ENCODE results near the gene CEND1. TPM values are rescaled to one million over a fixed set of nuclear protein-coding genes. Genes with fewer than 3 reads are reported as not detected.

CEND1 gene
- total and polyA plus RNA-seq, 2 of the 13 experiments (the other 11 are each of a cell fraction or from before 2014, with no cell fraction given) = not detected

- TF ChIP-seq ZBTB44 (CRISPR knock-in tag; IDR thresholded peaks at IDR 0.05) = no peak
- TF ChIP-seq NFRKB (IDR thresholded peaks at IDR 0.05) = no peak
- TF ChIP-seq ARID4A (CRISPR knock-in tag; IDR thresholded peaks at IDR 0.05; ENCODE audit: borderline replicate concordance) = no peak
- TF ChIP-seq NFKB2 (CRISPR knock-in tag; IDR thresholded peaks at IDR 0.05; ENCODE audit: borderline replicate concordance) = no peak
- no peak for TF ChIP-seq ZNF260 (CRISPR knock-in tag; IDR thresholded peaks at IDR 0.05; ENCODE audit: borderline replicate concordance, low read depth)
- TF ChIP-seq CEBPG (CRISPR knock-in tag; IDR thresholded peaks at IDR 0.05) = no peak
- no peak for TF ChIP-seq ZNF34 (CRISPR knock-in tag; IDR thresholded peaks at IDR 0.05; ENCODE audit: borderline replicate concordance)
- TF ChIP-seq ZNF136 (CRISPR knock-in tag; IDR thresholded peaks at IDR 0.05; ENCODE audit: low read depth) = no peak
- peak; percentile 44 for TF ChIP-seq AGO1 (IDR thresholded peaks at IDR 0.05; ENCODE audit: low read depth, low read length, poor library complexity, severe bottlenecking)
- TF ChIP-seq ADNP (CRISPR knock-in tag; IDR thresholded peaks at IDR 0.05) = no peak
- no peak for TF ChIP-seq THAP11 (CRISPR knock-in tag; IDR thresholded peaks at IDR 0.05)
- no peak for TF ChIP-seq ZBTB25 (CRISPR knock-in tag; IDR thresholded peaks at IDR 0.05)
- no peak for TF ChIP-seq NCOA1 (CRISPR knock-in tag; IDR thresholded peaks at IDR 0.05)
- peak; percentile 65; the same call in 1 of the 2 replicates for TF ChIP-seq ZNF326 (CRISPR knock-in tag; IDR thresholded peaks at IDR 0.05; ENCODE audit: borderline replicate concordance)
- TF ChIP-seq HOXA7 (CRISPR knock-in tag; IDR thresholded peaks at IDR 0.05) = no peak
- TF ChIP-seq ZNF646 (CRISPR knock-in tag; IDR thresholded peaks at IDR 0.05) = no peak
These were observed 26.2 kb downstream of the CEND1 start (continued) for GRCh38 chr11:763549-764321.

Measured in HepG2 (cell line).